RCC 7860 (cell line): ENCODE measurements around the gene UROD.
A peak's percentile ranks its signal among the peaks of the same experiment; 100 is the strongest.
"Not testable (repeated sequence)": the region's sequence is repeated elsewhere in the genome, so short reads cannot be mapped to it uniquely, and the experiment has no call there.

Experiments used
- DNase-seq: peaks from one replicate; pipeline ENCODE4 v3.0.0-alpha.2; 2015; ENCODE audit warnings: low spot score
- FAIRE-seq: peaks from 2 replicates; lab custom pipeline; 2012; peaks lifted over from hg19 to GRCh38; lab: Jason Lieb, UNC

Gene UROD

DNA sequence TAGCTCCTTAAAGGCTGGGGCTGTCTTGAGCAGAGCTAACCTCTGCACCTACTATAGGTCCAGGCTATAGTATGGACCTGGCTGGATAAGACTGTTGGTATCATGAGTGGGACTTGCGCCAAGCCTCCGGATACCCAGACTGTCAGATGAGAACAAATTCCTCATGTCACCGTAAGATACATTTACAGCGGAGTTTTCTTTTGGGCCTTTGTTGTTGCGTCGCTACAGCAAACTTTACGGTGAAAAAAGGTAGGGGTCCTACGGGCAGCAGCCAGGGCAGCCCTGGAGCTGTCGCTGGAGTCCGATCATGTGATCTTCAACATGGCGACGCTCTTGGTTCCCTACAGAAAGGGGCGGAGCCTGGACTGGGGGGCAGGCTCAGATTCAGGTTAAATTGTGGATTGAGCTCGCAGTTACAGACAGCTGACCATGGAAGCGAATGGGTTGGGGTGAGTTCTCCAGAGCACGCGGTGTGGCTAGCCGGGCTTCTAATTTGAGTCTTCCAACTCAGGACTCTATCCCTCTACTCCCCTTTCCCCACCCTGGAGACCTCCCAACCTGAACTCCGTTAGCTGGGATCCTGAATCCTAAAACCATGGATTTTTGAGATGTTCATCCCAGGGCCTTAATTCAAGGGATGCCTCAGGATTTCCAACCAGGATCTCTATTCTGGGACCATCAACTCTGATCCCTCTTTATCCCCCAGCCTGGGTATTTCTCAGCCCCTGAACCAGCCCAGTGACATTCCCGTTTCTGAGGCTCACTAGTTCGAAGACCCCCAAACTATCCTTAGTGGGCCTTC, at the start of gene UROD:
Gene UROD (plus strand): TSS at position 418 of the 802 bp plus-strand sequence. CDS start 12 bp downstream, at position 430.
- peak; percentile 89 for FAIRE-seq

DNA sequence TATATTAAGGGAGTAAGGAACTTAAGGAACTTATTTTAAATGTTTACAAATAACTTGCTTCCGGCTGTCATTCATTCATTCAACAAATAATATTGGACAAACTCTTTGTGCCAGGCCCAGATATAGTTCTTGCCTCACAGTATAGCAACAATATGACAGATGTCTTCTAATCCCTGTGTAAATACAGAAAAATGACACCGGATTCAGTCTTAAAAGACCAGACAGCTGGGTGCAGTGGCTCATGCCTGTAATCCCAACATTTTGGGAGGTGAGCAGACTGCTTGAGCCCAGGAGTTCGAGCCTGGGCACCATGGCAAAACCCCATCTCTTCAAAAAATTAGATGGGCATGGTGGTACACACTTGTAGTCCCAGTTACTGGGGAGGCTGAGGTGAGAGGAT, 49.3 kb upstream of the UROD start:
- FAIRE-seq = no peak

More for the DNA sequence above, at the start of gene UROD:
- DNase-seq = peak; percentile 95

DNA sequence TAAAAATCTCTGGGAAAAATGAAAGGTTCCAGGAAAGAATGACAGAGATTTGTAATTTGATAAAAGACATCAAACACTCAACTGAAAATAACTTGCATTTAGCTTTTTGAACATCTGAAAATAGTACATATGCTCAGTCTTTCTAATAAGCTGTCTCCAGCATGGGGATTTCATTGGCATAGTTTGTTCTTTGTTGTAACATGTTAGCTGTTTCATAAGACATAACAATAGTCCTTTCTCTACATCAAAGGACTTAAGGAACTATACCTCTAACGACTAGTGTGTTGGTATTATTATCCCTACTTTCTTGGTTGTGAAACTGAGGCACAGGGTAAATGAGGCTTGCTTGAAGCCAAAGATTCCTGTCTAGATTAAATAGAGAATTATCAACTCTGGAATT, 47.7 kb upstream of the UROD start:
- FAIRE-seq (no peak), DNase-seq (no peak)

More for the DNA sequence above, 49.3 kb upstream of the UROD start:
- no peak for DNase-seq

DNA sequence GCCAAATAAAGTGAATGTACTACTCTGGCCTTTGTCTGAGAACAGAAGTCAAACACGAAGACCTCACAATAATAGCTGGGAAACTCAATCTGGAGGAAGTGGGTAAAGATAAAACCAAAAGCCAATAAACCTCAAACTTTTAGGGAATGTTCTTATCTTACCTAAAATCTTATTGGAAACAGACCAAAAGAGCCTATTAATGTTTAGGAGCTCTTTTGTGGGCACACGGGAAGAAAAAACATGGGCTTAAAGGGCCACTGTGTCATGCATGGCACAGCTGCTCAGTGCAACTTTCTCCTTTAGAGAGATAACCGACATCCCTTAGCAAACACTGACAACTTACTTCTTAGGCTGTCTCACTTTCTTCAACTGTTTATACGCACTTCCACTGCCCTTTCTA, 41.7 kb upstream of the UROD start:
- FAIRE-seq (peak; percentile 79), DNase-seq (peak; percentile 57)

DNA sequence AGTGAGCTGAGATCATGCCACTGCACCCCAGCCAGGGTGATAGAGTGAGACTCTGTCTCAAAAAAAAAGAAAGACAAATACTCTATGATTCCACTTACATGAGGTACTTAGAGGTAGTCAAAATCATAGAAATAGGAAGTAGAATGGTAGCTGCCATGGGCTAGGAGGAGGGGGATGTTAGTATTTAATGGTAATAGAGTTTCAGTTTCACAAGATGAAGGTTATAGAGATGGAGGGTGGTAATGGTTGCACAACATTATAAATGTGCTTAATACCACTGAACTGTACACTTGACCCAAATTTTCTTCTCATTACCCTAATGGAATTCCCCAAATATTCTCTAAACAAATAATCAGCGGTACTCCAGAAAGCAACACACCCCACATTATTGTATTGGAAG, 38.4 kb upstream of the UROD start:
- FAIRE-seq (no peak), DNase-seq (no peak)

DNA sequence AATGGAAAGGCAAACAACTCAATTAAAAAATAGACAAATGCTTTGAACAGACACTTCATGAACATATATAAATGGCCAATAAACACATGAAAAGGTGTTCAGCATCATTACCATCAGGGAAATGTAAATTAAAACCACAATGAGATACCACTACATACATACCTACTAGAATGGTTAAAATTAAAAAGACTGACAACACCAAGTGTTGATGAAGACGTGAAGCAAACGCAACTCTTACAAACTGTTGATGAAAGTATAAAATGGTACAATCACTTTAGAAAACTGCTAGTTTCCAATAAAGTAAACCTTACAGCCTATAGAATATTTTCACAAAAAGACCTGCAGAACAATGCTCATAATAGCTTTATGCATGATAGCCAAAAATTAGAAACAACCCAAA, 35.8 kb upstream of the UROD start:
- DNase-seq (no peak), FAIRE-seq (no peak)

DNA sequence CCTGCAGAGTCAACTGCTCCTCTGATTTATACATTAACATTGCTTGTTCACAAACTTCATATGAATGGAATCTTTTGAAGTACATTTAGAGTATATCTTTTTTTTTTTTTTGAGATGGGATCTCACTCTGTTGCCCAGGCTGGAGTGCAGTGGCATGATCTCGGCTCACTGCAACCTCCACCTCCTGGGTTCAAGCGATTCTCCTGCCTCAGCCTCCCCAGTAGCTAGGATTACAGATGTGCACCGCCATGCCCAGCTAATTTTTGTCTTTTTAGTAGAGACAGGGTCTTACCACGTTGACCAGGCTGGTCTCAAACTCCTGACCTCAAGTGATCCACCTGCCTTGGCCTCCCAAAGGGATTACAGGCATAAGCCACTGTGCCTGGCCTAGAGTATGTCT, 34.7 kb upstream of the UROD start:
- not testable (repeated sequence) for FAIRE-seq, DNase-seq

DNA sequence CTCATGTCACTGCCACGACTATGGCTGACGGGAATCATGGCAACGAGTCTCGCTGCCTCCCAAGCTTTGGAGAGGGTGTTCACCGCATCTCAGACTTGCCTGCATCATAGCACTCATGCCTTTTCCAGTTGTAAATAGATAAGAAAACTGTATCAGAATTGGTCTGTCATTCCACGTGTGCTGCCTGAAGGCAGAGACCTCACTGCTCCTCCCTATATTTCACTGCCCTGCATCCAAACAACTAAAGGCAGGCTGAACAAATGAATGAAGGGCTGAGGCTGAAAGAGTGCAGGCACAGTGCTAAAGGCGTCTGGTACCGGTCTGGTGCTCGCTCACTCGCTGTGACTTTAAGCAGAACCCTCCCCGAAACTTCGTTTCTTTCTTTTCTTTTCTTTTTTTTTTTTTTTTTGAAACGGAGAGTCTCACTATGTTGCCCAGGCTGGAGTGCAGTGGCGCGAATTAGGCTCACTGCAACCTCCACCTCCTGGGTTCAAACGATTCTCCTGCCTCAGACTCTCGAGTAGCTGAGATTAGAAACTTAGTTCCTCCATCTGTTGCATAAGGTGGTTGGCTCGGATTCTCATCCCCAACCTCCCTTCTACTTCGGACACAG, 26.2 kb upstream of the UROD start:
- no peak for FAIRE-seq
- DNase-seq = no peak

DNA sequence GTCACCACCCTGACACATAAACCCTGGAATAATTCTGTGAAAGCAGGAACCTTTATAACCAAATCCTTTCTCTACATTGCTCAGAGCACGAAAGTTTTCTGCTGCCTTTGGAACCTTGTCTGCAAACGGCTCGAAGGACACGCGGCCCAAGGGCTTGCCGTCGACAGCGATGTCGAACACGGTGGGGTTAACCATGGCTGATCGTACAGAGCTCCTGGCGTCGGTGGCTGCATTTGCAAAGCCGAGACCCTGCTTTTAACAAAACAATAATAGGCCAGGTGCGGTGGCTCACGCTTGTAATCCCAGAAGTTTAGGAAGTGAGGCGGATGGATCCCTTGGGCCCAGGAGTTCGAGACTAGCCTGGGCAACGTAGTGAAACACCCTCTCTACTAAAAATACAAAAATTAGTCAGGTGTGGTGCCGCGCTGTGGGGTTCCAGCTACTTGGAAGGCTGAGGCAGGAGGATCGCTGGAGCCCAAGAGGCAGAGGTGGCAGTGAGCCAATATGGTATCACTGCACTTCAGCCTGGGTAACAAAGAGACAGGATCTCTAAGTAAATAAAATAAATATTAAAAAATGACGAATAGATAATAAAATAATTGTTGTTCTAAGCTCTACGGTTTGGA, 23.4 kb upstream of the UROD start:
- no peak for FAIRE-seq
- no peak for DNase-seq

DNA sequence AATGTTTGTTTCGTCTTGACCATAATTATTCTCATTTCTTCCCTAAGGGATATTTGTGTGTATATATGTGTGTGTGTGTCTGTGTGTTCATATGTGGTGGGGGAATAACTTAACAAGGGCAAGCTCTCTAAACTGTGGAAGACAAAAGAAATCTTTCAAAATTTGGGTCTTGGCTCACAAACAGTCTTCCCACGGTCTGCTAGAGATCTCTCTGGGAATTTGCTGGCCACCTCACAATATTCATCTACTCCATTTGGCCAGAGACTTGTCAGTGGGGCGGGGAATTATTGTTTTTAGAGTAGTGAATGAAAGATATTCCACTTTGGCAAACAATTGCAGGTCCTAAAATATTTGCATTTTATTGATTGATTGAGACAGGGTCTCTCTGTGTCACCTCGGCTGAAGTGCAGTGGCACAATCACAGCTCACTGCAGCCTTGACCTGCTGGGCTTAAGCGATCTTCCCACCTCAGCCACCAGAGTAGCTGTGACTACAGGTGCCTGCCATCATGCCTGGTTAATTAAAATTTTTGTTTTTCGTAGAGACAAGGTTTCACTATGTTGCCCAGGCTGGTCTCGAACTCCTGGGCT, 17.6 kb upstream of the UROD start:
- FAIRE-seq = no peak
- DNase-seq = no peak

DNA sequence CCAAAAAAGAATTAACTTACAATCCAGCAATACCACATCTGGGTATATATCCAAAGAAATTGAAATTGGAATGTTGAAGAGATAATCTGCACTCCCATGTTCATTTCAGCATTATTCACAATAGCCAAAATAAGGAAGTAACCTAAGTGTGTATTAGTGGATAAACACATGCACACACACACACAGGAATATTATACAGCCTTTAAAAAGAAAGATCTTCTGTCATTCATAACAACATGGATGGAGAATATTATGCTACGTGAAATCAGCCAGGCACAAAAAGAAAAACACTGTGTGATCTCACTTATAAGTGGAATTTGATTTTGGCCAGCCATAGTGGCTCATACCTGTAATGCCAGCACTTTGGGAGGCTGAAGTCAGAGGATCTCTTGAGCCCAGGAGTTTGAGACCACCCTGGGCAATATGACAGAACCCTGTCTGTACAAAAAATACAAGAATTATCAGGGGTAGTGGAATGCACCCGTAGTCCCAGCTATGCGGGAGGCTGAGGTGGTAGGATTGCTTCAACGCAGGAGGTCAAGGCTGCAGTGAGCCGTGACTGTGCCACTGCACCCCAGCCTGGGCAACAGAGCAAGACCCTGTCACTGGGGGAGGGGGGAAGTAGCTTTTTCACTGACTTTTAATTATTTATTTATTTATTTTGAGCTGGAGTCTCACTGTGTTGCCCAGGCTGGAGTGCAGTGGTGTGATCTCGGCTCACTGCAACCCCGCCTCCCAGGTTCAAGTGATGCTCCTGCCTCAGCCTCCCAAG, 16.4 kb upstream of the UROD start:
- no peak for FAIRE-seq
- DNase-seq = no peak

DNA sequence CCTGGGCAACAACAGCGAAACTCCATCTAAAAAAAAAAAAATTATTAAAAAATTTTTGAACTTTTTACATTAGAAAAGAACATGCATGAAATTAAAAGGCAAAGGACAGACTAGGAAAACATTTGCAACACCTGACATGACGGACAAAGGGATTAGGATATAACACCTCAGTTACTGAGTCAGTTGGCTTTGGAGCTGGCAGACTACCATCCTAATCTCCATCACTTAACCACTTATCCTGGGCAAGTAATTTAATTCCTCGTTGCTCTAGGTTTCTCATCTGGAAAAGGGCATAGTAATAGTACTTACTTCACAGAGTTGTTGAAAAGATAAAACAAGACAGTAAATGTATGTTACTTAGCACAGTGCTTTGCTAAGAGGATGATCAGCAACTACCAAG, 12.8 kb upstream of the UROD start:
- FAIRE-seq (no peak), DNase-seq (no peak)

DNA sequence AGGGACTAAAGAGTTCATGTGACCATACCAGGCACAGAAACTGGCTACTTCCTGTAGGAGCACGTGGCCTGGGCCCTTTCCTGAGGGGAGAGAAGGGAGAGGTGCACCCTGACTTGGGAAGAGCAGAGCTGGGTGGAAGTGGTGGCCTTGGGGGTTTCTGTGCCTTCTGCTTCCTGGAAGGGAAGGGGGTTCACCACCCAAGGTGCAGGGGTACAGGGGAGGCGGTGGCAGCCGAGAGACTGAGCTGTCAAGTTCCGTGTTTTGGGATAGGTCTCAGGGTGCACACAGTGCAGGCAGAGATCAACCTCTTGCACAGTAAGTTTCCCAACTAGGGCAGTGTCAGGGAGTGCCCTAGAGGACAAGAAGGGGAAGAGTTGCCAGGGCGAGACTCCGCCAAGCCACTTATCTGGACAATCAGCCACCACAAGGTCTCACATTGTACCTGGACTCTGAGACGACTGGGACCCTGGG, 11.0 kb upstream of the UROD start:
- no peak for DNase-seq

DNA sequence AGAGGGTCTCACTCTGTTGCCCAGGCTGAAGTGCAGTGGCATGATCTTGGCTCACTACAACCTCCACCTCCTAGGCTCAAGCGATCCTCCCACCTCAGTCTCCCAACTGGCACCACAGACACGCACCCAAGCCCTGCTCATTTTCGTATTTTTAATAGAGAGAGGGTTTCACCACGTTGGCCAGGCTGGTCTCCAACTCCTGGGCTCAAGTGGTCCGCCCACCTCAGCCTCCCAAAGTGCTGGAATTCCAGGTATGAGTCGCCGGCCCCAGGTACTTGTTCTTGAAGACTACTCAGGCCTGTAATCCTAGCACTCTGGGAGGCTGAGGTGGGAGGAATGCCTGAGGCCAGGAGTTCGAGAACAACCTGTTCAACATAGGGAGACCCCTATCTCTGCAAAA, 10.5 kb upstream of the UROD start:
- not testable (repeated sequence) for DNase-seq, FAIRE-seq

More for the DNA sequence above, 11.0 kb upstream of the UROD start:
- FAIRE-seq = no peak

DNA sequence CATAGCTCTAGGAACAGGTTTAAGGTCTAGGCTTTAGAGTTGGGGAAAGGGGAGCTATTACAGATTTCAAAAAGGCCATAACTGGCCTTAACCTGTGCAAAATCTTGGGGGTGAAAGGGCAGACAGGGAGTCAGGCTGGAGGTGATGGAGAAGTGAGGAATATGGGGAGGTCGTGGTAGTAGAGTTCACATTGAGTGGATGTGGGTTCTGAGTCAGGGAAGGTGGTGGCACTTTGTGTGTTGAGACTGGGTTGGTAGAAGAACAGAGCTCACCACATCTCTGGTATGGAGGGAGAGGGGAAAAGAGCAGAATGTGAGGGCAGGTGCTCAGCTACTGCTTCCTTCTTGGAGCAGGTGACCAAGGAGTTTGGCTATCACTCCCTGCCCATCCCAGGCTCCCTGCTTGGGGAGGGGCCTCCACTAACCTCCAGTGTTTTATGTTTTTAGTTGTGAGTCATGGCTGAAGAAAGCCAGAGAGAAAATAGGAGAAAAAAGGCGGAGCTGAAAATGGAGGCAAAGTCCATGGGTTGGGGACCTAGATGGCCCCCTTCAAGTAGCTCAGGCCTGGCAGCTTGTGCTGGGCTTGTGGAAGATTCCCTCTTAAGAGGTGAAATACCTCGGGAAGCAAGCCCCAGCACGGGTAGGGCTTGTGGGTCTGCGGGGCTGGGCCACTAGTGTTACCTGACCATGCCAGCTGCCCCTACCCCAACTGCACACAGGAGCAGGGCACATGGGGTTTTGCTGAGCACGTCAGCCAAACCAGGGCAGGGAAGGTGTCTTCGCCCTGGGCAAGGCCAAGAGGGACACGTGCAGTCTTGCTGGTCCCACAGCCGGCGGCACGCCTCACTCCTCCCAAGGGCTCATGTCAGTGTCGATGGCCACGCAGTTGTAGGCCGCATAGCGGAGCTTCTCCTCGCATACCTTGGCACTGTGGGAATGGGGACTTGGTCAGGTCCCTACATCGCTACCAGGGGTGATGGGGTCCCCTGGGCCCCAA, 9.1 kb upstream of the UROD start:
- FAIRE-seq = no peak
- no peak for DNase-seq

DNA sequence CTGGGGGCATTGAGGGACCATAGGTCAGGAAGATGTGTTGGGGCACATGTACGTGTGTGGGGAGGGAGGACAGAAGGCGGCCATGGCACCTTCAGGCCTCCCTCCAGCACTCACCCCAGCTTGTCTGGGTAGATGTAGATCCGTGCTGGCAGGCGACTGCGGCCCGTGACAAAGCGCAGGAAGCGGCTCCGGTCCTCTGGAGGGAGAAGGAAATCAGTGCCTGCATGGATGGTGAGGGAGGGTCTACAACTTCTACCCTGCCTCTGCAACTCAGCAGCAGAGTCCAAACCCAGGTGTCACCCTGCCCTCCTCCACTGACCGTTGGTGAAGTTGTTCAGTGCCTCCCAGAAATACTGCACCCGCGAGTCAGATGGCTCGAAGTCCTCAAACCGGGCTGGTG, 8.3 kb upstream of the UROD start:
- DNase-seq = no peak
- FAIRE-seq = no peak

DNA sequence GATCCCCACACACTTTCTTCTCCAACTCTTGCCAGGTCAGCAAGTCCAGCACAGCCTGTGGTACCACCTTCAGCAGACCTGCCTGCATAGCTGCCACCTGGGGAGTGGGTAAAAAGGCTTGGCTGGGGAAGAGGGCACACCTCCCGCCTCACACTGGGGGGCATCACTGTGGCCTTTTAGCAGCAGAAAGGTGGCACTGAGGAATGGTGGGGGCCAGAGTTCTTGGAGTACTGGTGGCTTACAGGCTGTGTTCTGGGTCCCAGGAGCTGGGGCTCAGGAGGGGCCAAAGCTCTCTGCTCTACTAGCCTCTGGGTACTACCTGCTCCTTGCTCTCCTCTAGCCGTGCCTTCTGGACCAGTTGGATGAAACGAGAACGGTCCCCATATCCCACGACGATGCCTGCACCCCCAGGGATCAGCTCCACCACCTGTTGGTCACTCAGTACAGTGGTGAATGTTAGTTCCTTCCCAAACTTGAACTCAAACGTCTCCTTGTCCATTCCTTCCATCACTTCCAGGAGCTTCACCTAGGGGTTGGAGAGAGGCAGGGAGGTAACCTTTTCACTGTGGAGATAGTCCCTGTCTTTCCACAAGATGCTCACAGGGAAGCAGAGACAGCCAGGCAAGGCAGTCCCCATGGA, 7.7 kb upstream of the UROD start:
- FAIRE-seq = no peak
- no peak for DNase-seq

DNA sequence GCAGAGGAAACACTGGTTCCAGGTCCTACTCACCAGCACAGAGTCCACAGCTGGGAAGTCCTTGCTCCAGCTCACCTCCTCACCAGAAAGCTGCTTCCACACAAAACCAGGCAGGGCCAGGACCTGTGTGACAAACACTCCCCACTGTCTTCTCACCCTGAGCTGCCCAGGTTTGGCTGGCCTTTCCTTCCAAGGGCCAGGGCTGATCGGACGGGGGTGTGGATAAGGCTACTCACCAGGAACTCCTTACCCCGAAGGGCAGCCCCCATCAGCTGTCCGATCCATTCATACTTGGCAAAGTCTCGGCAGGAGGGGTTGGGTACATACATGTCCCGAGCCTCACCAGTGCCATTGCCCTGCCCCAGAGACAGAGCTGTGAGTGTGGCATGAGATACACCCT, 6.3 kb upstream of the UROD start:
- no peak for FAIRE-seq
- no peak for DNase-seq

DNA sequence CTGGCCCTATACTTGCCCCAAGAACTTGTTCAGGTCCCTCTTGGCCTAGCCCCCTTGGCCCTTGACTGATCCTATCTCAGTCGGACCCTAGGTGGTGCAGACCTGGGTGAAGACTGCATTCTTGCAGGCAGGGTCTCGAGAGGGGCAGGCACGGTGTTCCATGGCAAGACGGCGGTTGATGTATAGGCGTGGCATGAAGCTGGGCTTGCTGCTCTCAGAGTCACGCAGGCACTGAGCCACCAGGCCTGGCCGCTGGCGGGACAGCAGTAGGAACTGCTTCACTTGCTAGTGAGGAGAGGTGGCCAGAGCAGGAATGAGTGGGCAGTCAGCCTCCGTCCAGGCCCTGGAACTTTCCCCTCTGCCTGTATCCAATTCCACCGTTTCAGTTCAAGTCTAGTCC, 4.7 kb upstream of the UROD start:
- FAIRE-seq = no peak

More for the DNA sequence above, 4.7 kb upstream of the UROD start:
- no peak for DNase-seq
